HepG2 (cell line): ENCODE data around the gene SIGMAR1. TPM values are rescaled to one million over a fixed set of nuclear protein-coding genes. Genes with fewer than 3 reads are reported as not detected.

ENCODE experiments used
- FOXK1 ChIP-seq: sonication (generic); formaldehyde crosslinking; IDR thresholded peaks from 2 replicates; pipeline ENCODE4 v1.4.0; 2020; ENCODE audit warnings: low read depth, missing genetic modification reagents, borderline replicate concordance
- GLI4 ChIP-seq: sonication (generic); formaldehyde crosslinking; IDR thresholded peaks from 2 replicates; pipeline ENCODE4 v1.5.1; 2020; ENCODE audit warnings: missing genetic modification reagents, mild to moderate bottlenecking, moderate library complexity, borderline replicate concordance
- NCOA5 ChIP-seq: sonication (generic); formaldehyde crosslinking; IDR thresholded peaks from 2 replicates; pipeline ENCODE4 v1.4.0; 2020; ENCODE audit warnings: missing genetic modification reagents
- NFE2L2 ChIP-seq: fragments of 150-350 bp; IDR thresholded peaks from 2 replicates; pipeline ENCODE4 v1.6.1; 2014; ENCODE audit warnings: low read length
- NKX3-1 ChIP-seq: sonication (generic); formaldehyde crosslinking; IDR thresholded peaks from 2 replicates; pipeline ENCODE4 v1.5.0; 2020; ENCODE audit warnings: missing genetic modification reagents
- NR0B2 ChIP-seq: sonication (generic); formaldehyde crosslinking; IDR thresholded peaks from 2 replicates; pipeline ENCODE4 v1.4.0; 2020; ENCODE audit warnings: mild to moderate bottlenecking, missing genetic modification reagents
- PHF5A ChIP-seq: IDR thresholded peaks from one replicate; pipeline ENCODE4 v1.6.1; 2018; ENCODE audit warnings: low read depth, missing genetic modification reagents; ENCODE audit not compliant: unreplicated experiment
- RBFOX2 ChIP-seq: fragments of 200-400 bp; formaldehyde crosslinking; IDR thresholded peaks from 2 replicates; pipeline ENCODE4 v1.6.1; 2017; ENCODE audit warnings: low read depth, mild to moderate bottlenecking, low read length
- TERF1 ChIP-seq: sonication (generic); formaldehyde crosslinking; IDR thresholded peaks from 2 replicates; pipeline ENCODE4 v1.8.0; 2022; ENCODE audit warnings: mild to moderate bottlenecking, missing genetic modification reagents, moderate library complexity
- TRIM24 ChIP-seq: sonication (generic); formaldehyde crosslinking; IDR thresholded peaks from 2 replicates; pipeline ENCODE4 v1.8.0; 2022; ENCODE audit warnings: mild to moderate bottlenecking, missing genetic modification reagents
- ZBTB21 ChIP-seq: sonication (generic); formaldehyde crosslinking; IDR thresholded peaks from 2 replicates; pipeline ENCODE4 v1.4.0; 2020; ENCODE audit warnings: missing genetic modification reagents
- ZBTB39 ChIP-seq: sonication (generic); formaldehyde crosslinking; IDR thresholded peaks from 2 replicates; pipeline ENCODE4 v1.5.0; 2020; ENCODE audit warnings: missing genetic modification reagents
- ZNF333 ChIP-seq: sonication (generic); formaldehyde crosslinking; IDR thresholded peaks from 2 replicates; pipeline ENCODE4 v1.4.0; 2020; ENCODE audit warnings: mild to moderate bottlenecking, missing genetic modification reagents, borderline replicate concordance
- ZNF549 ChIP-seq: sonication (generic); formaldehyde crosslinking; IDR thresholded peaks from 2 replicates; pipeline ENCODE4 v1.5.0; 2020; ENCODE audit warnings: missing genetic modification reagents
- ZNF790 ChIP-seq: sonication (generic); formaldehyde crosslinking; IDR thresholded peaks from 2 replicates; pipeline ENCODE4 v1.8.0; 2022; ENCODE audit warnings: missing genetic modification reagents, mild to moderate bottlenecking, borderline replicate concordance
- ZSCAN29 ChIP-seq: sonication (generic); formaldehyde crosslinking; conservative IDR thresholded peaks from 2 replicates; pipeline ENCODE4 v1.4.0; 2020; ENCODE audit warnings: mild to moderate bottlenecking, missing genetic modification reagents
- polyA plus RNA-seq, 8 experiments: library from polyadenylated mRNA; depleted of rRNA in 3 of 8; stranded (reverse) in 7 of 8; unstranded in 1 of 8; fragments of >200 nt; fragmentation: Illumina TruSeq in 4 of 8; extraction: Trizol in 4 of 8; gene quantifications; 2 replicates each; pipeline versions ENCODE4 v1.2.1 to v1.2.3, GENCODE V29; 2011 to 2016; ENCODE audit warnings: low read depth in 4 of 8, missing spikeins in 1 of 8, mixed read lengths in 1 of 8; ENCODE audit not compliant: insufficient read depth in 1 of 8
- total RNA-seq, 5 experiments: library from RNA; depleted of rRNA; stranded (reverse); fragments of >200 nt; fragmentation: Illumina TruSeq; extraction: Trizol; gene quantifications; 2 replicates each; pipeline ENCODE4 v1.2.3, GENCODE V29; 2016; ENCODE audit warnings: low read depth in 1 of 5
- TF ChIP-seq, protein P1 (sequence below): IDR thresholded peaks from 2 replicates; pipeline ENCODE4 v1.6.1; 2016; ENCODE audit warnings: low read depth, borderline replicate concordance
- TF ChIP-seq, protein P2 (sequence below): sonication (generic); formaldehyde crosslinking; IDR thresholded peaks from 2 replicates; pipeline ENCODE4 v1.4.0; 2020; ENCODE audit warnings: missing genetic modification reagents
- TF ChIP-seq, protein P3 (sequence below): sonication (generic); formaldehyde crosslinking; IDR thresholded peaks from 2 replicates; pipeline ENCODE4 v1.9.0; 2021; ENCODE audit warnings: missing genetic modification reagents, borderline replicate concordance

Gene SIGMAR1
- total and polyA plus RNA-seq, 2 of the 13 experiments (the other 11 are each of a cell fraction or from before 2014, with no cell fraction given): 38.9 to 60.8 TPM

- no peak for TF ChIP-seq NR0B2 (CRISPR knock-in tag)
- no peak for TF ChIP-seq NKX3-1 (CRISPR knock-in tag)
- TF ChIP-seq RBFOX2: no peak
- TF ChIP-seq, protein P1, sequence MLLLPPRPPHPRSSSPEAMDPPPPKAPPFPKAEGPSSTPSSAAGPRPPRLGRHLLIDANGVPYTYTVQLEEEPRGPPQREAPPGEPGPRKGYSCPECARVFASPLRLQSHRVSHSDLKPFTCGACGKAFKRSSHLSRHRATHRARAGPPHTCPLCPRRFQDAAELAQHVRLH (CRISPR knock-in tag): peak; percentile 38; the same call in 1 of the 2 replicates
- no peak for TF ChIP-seq ZNF549 (CRISPR knock-in tag)
- no peak for TF ChIP-seq ZBTB21 (CRISPR knock-in tag)
- no peak; the same call in 1 of the 2 replicates for TF ChIP-seq TRIM24 (CRISPR knock-in tag)
- no peak for TF ChIP-seq ZNF790 (CRISPR knock-in tag)
- peak; percentile 25; the same call in 1 of the 2 replicates for TF ChIP-seq FOXK1 (CRISPR knock-in tag)
- TF ChIP-seq, protein P2, sequence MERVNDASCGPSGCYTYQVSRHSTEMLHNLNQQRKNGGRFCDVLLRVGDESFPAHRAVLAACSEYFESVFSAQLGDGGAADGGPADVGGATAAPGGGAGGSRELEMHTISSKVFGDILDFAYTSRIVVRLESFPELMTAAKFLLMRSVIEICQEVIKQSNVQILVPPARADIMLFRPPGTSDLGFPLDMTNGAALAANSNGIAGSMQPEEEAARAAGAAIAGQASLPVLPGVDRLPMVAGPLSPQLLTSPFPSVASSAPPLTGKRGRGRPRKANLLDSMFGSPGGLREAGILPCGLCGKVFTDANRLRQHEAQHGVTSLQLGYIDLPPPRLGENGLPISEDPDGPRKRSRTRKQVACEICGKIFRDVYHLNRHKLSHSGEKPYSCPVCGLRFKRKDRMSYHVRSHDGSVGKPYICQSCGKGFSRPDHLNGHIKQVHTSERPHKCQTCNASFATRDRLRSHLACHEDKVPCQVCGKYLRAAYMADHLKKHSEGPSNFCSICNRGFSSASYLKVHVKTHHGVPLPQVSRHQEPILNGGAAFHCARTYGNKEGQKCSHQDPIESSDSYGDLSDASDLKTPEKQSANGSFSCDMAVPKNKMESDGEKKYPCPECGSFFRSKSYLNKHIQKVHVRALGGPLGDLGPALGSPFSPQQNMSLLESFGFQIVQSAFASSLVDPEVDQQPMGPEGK: peak; percentile 44
- no peak for TF ChIP-seq ZNF333 (CRISPR knock-in tag)
- no peak for TF ChIP-seq TERF1
- TF ChIP-seq NFE2L2: no peak
- TF ChIP-seq PHF5A (CRISPR knock-in tag): no peak
- TF ChIP-seq NCOA5 (CRISPR knock-in tag): no peak
- no peak for TF ChIP-seq ZSCAN29
- TF ChIP-seq, protein P3, sequence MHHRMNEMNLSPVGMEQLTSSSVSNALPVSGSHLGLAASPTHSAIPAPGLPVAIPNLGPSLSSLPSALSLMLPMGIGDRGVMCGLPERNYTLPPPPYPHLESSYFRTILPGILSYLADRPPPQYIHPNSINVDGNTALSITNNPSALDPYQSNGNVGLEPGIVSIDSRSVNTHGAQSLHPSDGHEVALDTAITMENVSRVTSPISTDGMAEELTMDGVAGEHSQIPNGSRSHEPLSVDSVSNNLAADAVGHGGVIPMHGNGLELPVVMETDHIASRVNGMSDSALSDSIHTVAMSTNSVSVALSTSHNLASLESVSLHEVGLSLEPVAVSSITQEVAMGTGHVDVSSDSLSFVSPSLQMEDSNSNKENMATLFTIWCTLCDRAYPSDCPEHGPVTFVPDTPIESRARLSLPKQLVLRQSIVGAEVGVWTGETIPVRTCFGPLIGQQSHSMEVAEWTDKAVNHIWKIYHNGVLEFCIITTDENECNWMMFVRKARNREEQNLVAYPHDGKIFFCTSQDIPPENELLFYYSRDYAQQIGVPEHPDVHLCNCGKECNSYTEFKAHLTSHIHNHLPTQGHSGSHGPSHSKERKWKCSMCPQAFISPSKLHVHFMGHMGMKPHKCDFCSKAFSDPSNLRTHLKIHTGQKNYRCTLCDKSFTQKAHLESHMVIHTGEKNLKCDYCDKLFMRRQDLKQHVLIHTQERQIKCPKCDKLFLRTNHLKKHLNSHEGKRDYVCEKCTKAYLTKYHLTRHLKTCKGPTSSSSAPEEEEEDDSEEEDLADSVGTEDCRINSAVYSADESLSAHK (CRISPR knock-in tag): no peak
- TF ChIP-seq GLI4 (CRISPR knock-in tag): no peak
- no peak for TF ChIP-seq ZBTB39 (CRISPR knock-in tag)
Observed at GRCh38 chr9:34644766-34645314, 7.3 kb upstream of the SIGMAR1 start (continued).
